T-cell (primary cell): Measurements from ENCODE around the gene HGD. TPM values are rescaled to one million over a fixed set of nuclear protein-coding genes. Genes with fewer than 3 reads are reported as not detected.

Experiments used
- ATAC-seq, 4 experiments: fragments of 200-7000 bp in 3 of 4; fragments of 150-1000 bp in 1 of 4; cut with Tn5 transposase; replicated peaks in 1 of 4; 1 replicate in 3 of 4; 2 replicates in 1 of 4; pipeline ENCODE4 v1.10.0; 2021; ENCODE audit warnings: moderate library complexity in 3 of 4, mild to moderate bottlenecking in 2 of 4, moderate number of reproducible peaks in 1 of 4
- CTCF ChIA-PET, 2 donors: fragments of 300-600 bp; sonication (Branson Sonifier 250); formaldehyde crosslinking; loops; one replicate each; lab custom pipeline; 2022; ENCODE audit warnings: antibody characterized with exemption in 2 of 2; lab: Charles Lee
- POLR2A ChIA-PET, 2 donors: fragments of 300-600 bp; sonication (Branson Sonifier 250); formaldehyde crosslinking; loops; one replicate each; lab custom pipeline; 2022; ENCODE audit warnings: antibody characterized with exemption in 2 of 2; lab: Charles Lee
- DNase-seq, 35 experiments: peaks; one replicate each; pipeline versions ENCODE4 v3.0.0 to v3.0.0-alpha.2; 2013 to 2023
- H3K27ac ChIP-seq: one replicate; pipeline ENCODE4 v1.5.1; 2013; ENCODE audit warnings: low read length
- H3K27me3 ChIP-seq, 2 experiments: replicated peaks in 1 of 2; 1 replicate in 1 of 2; 2 replicates in 1 of 2; pipeline versions ENCODE4 v1.6.1 to v1.7.0; 2013; ENCODE audit warnings: low read length in 1 of 2, mixed read lengths in 1 of 2; ENCODE audit not compliant: control insufficient read depth in 2 of 2, insufficient read depth in 2 of 2; ENCODE audit errors: extremely low read depth in 1 of 2
- H3K36me3 ChIP-seq, 2 donors: 1 replicate in 1 of 2; 2 replicates in 1 of 2; pipeline versions ENCODE4 v1.6.1 to v1.7.0; 2013; ENCODE audit warnings: low read length in 1 of 2; ENCODE audit not compliant: control insufficient read depth in 2 of 2, insufficient read depth in 1 of 2; ENCODE audit errors: extremely low read depth in 1 of 2
- H3K4me1 ChIP-seq, 2 experiments: 1 replicate in 1 of 2; 2 replicates in 1 of 2; pipeline versions ENCODE4 v1.6.1 to v1.7.0; 2013; ENCODE audit warnings: low read length in 2 of 2, mixed read lengths in 1 of 2; ENCODE audit not compliant: insufficient read depth in 2 of 2, control insufficient read depth in 1 of 2; ENCODE audit errors: extremely low read depth in 1 of 2
- H3K4me3 ChIP-seq, 2 donors: 1 replicate in 1 of 2; 2 replicates in 1 of 2; pipeline versions ENCODE4 v1.5.1 to v1.7.0; 2013; ENCODE audit warnings: mild to moderate bottlenecking in 2 of 2, low read length in 1 of 2, moderate library complexity in 1 of 2; ENCODE audit not compliant: control insufficient read depth in 1 of 2; ENCODE audit errors: extremely low read depth in 1 of 2
- H3K9me3 ChIP-seq: 2 replicates; pipeline ENCODE4 v1.7.0; 2013
- H3K27ac Mint-ChIP-seq, 2 donors: one replicate each; pipeline ENCODE4 v1.8.0; 2020 to 2021; ENCODE audit warnings: mild to moderate bottlenecking in 2 of 2, mixed read lengths in 2 of 2
- H3K27me3 Mint-ChIP-seq, 2 donors: one replicate each; pipeline ENCODE4 v1.8.0; 2021 to 2022; ENCODE audit warnings: mixed read lengths in 2 of 2
- H3K36me3 Mint-ChIP-seq: one replicate; pipeline ENCODE4 v1.8.0; 2021; ENCODE audit warnings: mixed read lengths
- H3K4me1 Mint-ChIP-seq, 3 donors: one replicate each; pipeline ENCODE4 v1.8.0; 2020 to 2022; ENCODE audit warnings: mixed read lengths in 3 of 3, mild to moderate bottlenecking in 1 of 3
- H3K4me3 Mint-ChIP-seq, 3 donors: one replicate each; pipeline ENCODE4 v1.8.0; 2020 to 2022; ENCODE audit warnings: mild to moderate bottlenecking in 3 of 3, mixed read lengths in 3 of 3, moderate library complexity in 3 of 3
- H3K9me3 Mint-ChIP-seq, 3 donors: one replicate each; pipeline ENCODE4 v1.8.0; 2020 to 2022; ENCODE audit warnings: mixed read lengths in 3 of 3
- WGBS: methylation state at CpG from one replicate; pipeline ENCODE4 v1.1.5; 2013; ENCODE audit warnings: missing lambda C conversion rate; ENCODE audit not compliant: insufficient coverage; 5-methylcytosine and 5-hydroxymethylcytosine counted together
- total RNA-seq, 35 experiments: library from RNA in 6 of 35; stranded (reverse) in 6 of 35; fragments of 120-200 nt in 1 of 35; gene quantifications; one replicate each; pipeline versions ENCODE4 v1.2.1 to v1.2.4 and lab custom pipeline; 2013 to 2026

HGD gene
- total RNA-seq, 5 donors from 2014 or later (not counting 1 experiment from before 2014, with no cell fraction given): 1.5 to 4.1 (median 2.6) TPM

- ATAC-seq (no peak), DNase-seq (no peak)
- peaks cover 0 to 31% of the 10 kb centered on the region in 2 donors for H3K36me3 ChIP-seq
- no peak overlapping the region for H3K27ac ChIP-seq
- H3K27ac Mint-ChIP-seq: no peak overlapping the region
- no peak overlapping the region for H3K4me3 Mint-ChIP-seq
- H3K9me3 ChIP-seq: no peaks in the 10 kb centered on the region
- H3K4me1 ChIP-seq: peaks cover 0 to 2% of the 10 kb centered on the region in 2 experiments
- H3K4me3 ChIP-seq: no peak overlapping the region
- ChIA-PET CTCF (no interaction called here), POLR2A (interaction anchor here in 1 of 2 donors (0.5 kb wide), 1 partner anchor 1138 kb away, joined by 4 read pairs; no protein-coding TSS in a partner anchor)
- H3K27me3 ChIP-seq: no peaks in the 10 kb centered on the region
- peaks cover 19% of the 10 kb centered on the region for H3K36me3 Mint-ChIP-seq
- H3K27me3 Mint-ChIP-seq: no peaks in the 10 kb centered on the region
- H3K9me3 Mint-ChIP-seq: no peaks in the 10 kb centered on the region
- peaks cover 0 to 9% (median 4%) of the 10 kb centered on the region in 3 donors for H3K4me1 Mint-ChIP-seq
Observed at GRCh38 chr3:120604382-120604781, 77.7 kb downstream of the HGD start.

- CTCF ChIA-PET: interaction anchor here in 1 of 2 donors (0.5 kb wide), 1 partner anchor 40 kb away, joined by 4 read pairs; no protein-coding TSS in a partner anchor
- H3K27me3 Mint-ChIP-seq: no peaks in the 10 kb centered on the region
- POLR2A ChIA-PET: no interaction called here
- DNase-seq (no peak), ATAC-seq (no peak)
- H3K9me3 ChIP-seq: no peaks in the 10 kb centered on the region
- no peak overlapping the region for H3K4me3 Mint-ChIP-seq
- H3K4me1 ChIP-seq: peaks cover 9 to 11% of the 10 kb centered on the region in 2 experiments
- peaks cover 19% of the 10 kb centered on the region for H3K36me3 Mint-ChIP-seq
- peaks cover 0 to 46% of the 10 kb centered on the region in 2 donors for H3K36me3 ChIP-seq
- no peak overlapping the region for H3K4me3 ChIP-seq
- H3K27me3 ChIP-seq: no peaks in the 10 kb centered on the region
- peaks cover 0 to 9% (median 4%) of the 10 kb centered on the region in 3 donors for H3K4me1 Mint-ChIP-seq
- no peak overlapping the region for H3K27ac Mint-ChIP-seq
- H3K9me3 Mint-ChIP-seq: no peaks in the 10 kb centered on the region
- no CpG with 5 or more reads among the region's 2 CpGs for WGBS
- no peak overlapping the region for H3K27ac ChIP-seq
Observed at GRCh38 chr3:120602682-120603081, 79.4 kb downstream of the HGD start.

GRCh38 chr3:120601554-120601953 is 80.5 kb downstream of the HGD start:
- no peak overlapping the region for H3K4me3 Mint-ChIP-seq
- H3K36me3 Mint-ChIP-seq: peaks cover 19% of the 10 kb centered on the region
- DNase-seq (no peak), ATAC-seq (no peak)
- peaks cover 11 to 16% of the 10 kb centered on the region in 2 experiments for H3K4me1 ChIP-seq
- no peaks in the 10 kb centered on the region for H3K27me3 ChIP-seq
- peaks cover 0 to 46% of the 10 kb centered on the region in 2 donors for H3K36me3 ChIP-seq
- ChIA-PET CTCF (interaction anchor here (0.7 to 1.4 kb wide), 2 partner anchors 40 to 87 kb away, joined by 3 read pairs; no protein-coding TSS in a partner anchor), POLR2A (interaction anchor here in 1 of 2 donors (0.6 kb wide), 1 partner anchor 184 kb away, joined by 6 read pairs; no protein-coding TSS in a partner anchor)
- no peak overlapping the region for H3K27ac Mint-ChIP-seq
- no peaks in the 10 kb centered on the region for H3K27me3 Mint-ChIP-seq
- H3K4me3 ChIP-seq: no peak overlapping the region
- H3K4me1 Mint-ChIP-seq: peaks cover 0 to 9% (median 4%) of the 10 kb centered on the region in 3 donors
- no peaks in the 10 kb centered on the region for H3K9me3 Mint-ChIP-seq
- H3K27ac ChIP-seq: no peak overlapping the region
- WGBS: no CpG with 5 or more reads among the region's 4 CpGs
- no peaks in the 10 kb centered on the region for H3K9me3 ChIP-seq

GRCh38 chr3:120599211-120599610 is 82.8 kb downstream of the HGD start:
- peaks cover 0 to 46% of the 10 kb centered on the region in 2 donors for H3K36me3 ChIP-seq
- Mint-ChIP-seq H3K27ac (no peak overlapping the region), H3K36me3 (peaks cover 19% of the 10 kb centered on the region), H3K9me3 (no peaks in the 10 kb centered on the region), H3K4me1 (peaks cover 9 to 15% (median 11%) of the 10 kb centered on the region in 3 donors), H3K4me3 (no peak overlapping the region), H3K27me3 (no peaks in the 10 kb centered on the region)
- no peaks in the 10 kb centered on the region for H3K9me3 ChIP-seq
- WGBS: 92% methylated on average over 3 of the region's 3 CpGs
- H3K27ac ChIP-seq: no peak overlapping the region
- no peak for ATAC-seq
- H3K4me1 ChIP-seq: peaks cover 11 to 20% of the 10 kb centered on the region in 2 experiments
- no peak overlapping the region for H3K4me3 ChIP-seq
- H3K27me3 ChIP-seq: no peaks in the 10 kb centered on the region
- POLR2A ChIA-PET: no interaction called here
- no peak for DNase-seq
- CTCF ChIA-PET: interaction anchor here in 1 of 2 donors (1.5 kb wide), 1 partner anchor 40 kb away, joined by 7 read pairs; no protein-coding TSS in a partner anchor

GRCh38 chr3:120597445-120598049 is 84.5 kb downstream of the HGD start:
- Histone ChIP-seq H3K4me3 (peak overlapping the region in 1 of 2 donors; percentile 91), H3K4me1 (peaks cover 11 to 20% of the 10 kb centered on the region in 2 experiments), H3K9me3 (no peaks in the 10 kb centered on the region), H3K27me3 (no peaks in the 10 kb centered on the region), H3K36me3 (peaks cover 0 to 43% of the 10 kb centered on the region in 2 donors), H3K27ac (peak overlapping the region; percentile 53)
- DNase-seq: peak in 1 of 35 experiments; percentile 18
- no CpG with 5 or more reads among the region's 1 CpG for WGBS
- Mint-ChIP-seq H3K27me3 (no peaks in the 10 kb centered on the region), H3K9me3 (no peaks in the 10 kb centered on the region), H3K36me3 (peaks cover 16% of the 10 kb centered on the region), H3K4me1 (peaks cover 9 to 15% (median 11%) of the 10 kb centered on the region in 3 donors), H3K27ac (peak overlapping the region in 1 of 2 donors; percentile 77), H3K4me3 (peak overlapping the region in 1 of 3 donors; percentile 76)
- POLR2A ChIA-PET: interaction anchor here (0.6 to 0.9 kb wide), 3 partner anchors 17 to 145 kb away, joined by 3 to 6 read pairs (median 3); partner anchors contain the start of genes GTF2E1 (in 1 of the 2) and RABL3 (in 1 of the 2)
- CTCF ChIA-PET: interaction anchor here (0.6 to 2.9 kb wide), 9 partner anchors 38 to 886 kb away, joined by 3 to 46 read pairs (median 5); partner anchors contain the start of genes GTF2E1 (in 1 of the 2) and RABL3 (in 1 of the 2)
- no peak for ATAC-seq

GRCh38 chr3:120596853-120597223 is 85.2 kb downstream of the HGD start:
- no peak for ATAC-seq
- H3K4me3 Mint-ChIP-seq: peak overlapping the region in 2 of 3 donors; percentile 94 to 96

More at GRCh38 chr3:120596853-120597223, 85.2 kb downstream of the HGD start:
- H3K36me3 Mint-ChIP-seq: peaks cover 14% of the 10 kb centered on the region
- H3K27ac ChIP-seq: peak overlapping the region; percentile 96
- peak overlapping the region; percentile 91 to 97 for H3K4me3 ChIP-seq
- peaks cover 9 to 15% (median 11%) of the 10 kb centered on the region in 3 donors for H3K4me1 Mint-ChIP-seq
- ChIA-PET POLR2A (interaction anchor here in 1 of 2 donors (0.6 kb wide), 1 partner anchor 18 kb away, joined by 6 read pairs; no protein-coding TSS in a partner anchor), CTCF (interaction anchor here (0.6 to 2.9 kb wide), 8 partner anchors 29 to 922 kb away, joined by 3 to 46 read pairs (median 9); partner anchors contain the start of genes GTF2E1 (in 1 of the 2) and RABL3 (in 1 of the 2))
- no peaks in the 10 kb centered on the region for H3K27me3 ChIP-seq
- peak overlapping the region; percentile 94 to 97 for H3K27ac Mint-ChIP-seq
- no peaks in the 10 kb centered on the region for H3K9me3 ChIP-seq
- no CpG with 5 or more reads among the region's 3 CpGs for WGBS
- no peaks in the 10 kb centered on the region for H3K9me3 Mint-ChIP-seq
- no peaks in the 10 kb centered on the region for H3K27me3 Mint-ChIP-seq
- H3K4me1 ChIP-seq: peaks cover 11 to 20% of the 10 kb centered on the region in 2 experiments
- peaks cover 0 to 35% of the 10 kb centered on the region in 2 donors for H3K36me3 ChIP-seq
- no peak for DNase-seq
